ENCODE measurements around the gene HAP1.
"Not testable (repeated sequence)": the region's sequence is repeated elsewhere in the genome, so short reads cannot be mapped to it uniquely, and the experiment has no call there.

The HAP1 gene

GRCh38 chr17:41684035-41684434, 50.4 kb downstream of the HAP1 start:
- Histone ChIP-seq H3K9me3 (ENCODE audit: control insufficient read depth, insufficient read depth, low read length) (no peaks in the 10 kb centered on the region), H3K27me3 (ENCODE audit: control insufficient read depth, insufficient read depth, low read length) (no peaks in the 10 kb centered on the region), H3K4me1 (ENCODE audit: control insufficient read depth, insufficient read depth, low read length) (peaks cover 1% of the 10 kb centered on the region), H3K4me3 (ENCODE audit: low read depth, low read length) (no peak overlapping the region), H3K9ac (ENCODE audit: low read depth, low read length) (no peak overlapping the region), H3K36me3 (ENCODE audit: control insufficient read depth, insufficient read depth, low read length) (peaks cover 2% of the 10 kb centered on the region)

- Histone ChIP-seq H3K4me1 (ENCODE audit: control insufficient read depth, insufficient read depth, low read length) (peaks cover 4% of the 10 kb centered on the region), H3K36me3 (ENCODE audit: control insufficient read depth, insufficient read depth, low read length) (no peaks in the 10 kb centered on the region), H3K9ac (ENCODE audit: low read depth, low read length) (no peak overlapping the region), H3K9me3 (ENCODE audit: control insufficient read depth, insufficient read depth, low read length) (no peaks in the 10 kb centered on the region), H3K4me3 (ENCODE audit: low read depth, low read length) (no peak overlapping the region), H3K27me3 (ENCODE audit: control insufficient read depth, insufficient read depth, low read length) (no peaks in the 10 kb centered on the region)
Measured at GRCh38 chr17:41683441-41684007, 50.9 kb downstream of the HAP1 start.

GRCh38 chr17:41682631-41683030, 51.8 kb downstream of the HAP1 start:
- Histone ChIP-seq H3K4me3 (ENCODE audit: low read depth, low read length) (no peak overlapping the region), H3K4me1 (ENCODE audit: control insufficient read depth, insufficient read depth, low read length) (peaks cover 4% of the 10 kb centered on the region), H3K27me3 (ENCODE audit: control insufficient read depth, insufficient read depth, low read length) (no peaks in the 10 kb centered on the region), H3K9me3 (ENCODE audit: control insufficient read depth, insufficient read depth, low read length) (no peaks in the 10 kb centered on the region), H3K9ac (ENCODE audit: low read depth, low read length) (no peak overlapping the region), H3K36me3 (ENCODE audit: control insufficient read depth, insufficient read depth, low read length) (no peaks in the 10 kb centered on the region)

GRCh38 chr17:41681776-41682175, 52.7 kb downstream of the HAP1 start:
- Histone ChIP-seq H3K36me3 (ENCODE audit: control insufficient read depth, insufficient read depth, low read length) (no peaks in the 10 kb centered on the region), H3K4me3 (ENCODE audit: low read depth, low read length) (no peak overlapping the region), H3K9me3 (ENCODE audit: control insufficient read depth, insufficient read depth, low read length) (no peaks in the 10 kb centered on the region), H3K4me1 (ENCODE audit: control insufficient read depth, insufficient read depth, low read length) (peaks cover 4% of the 10 kb centered on the region), H3K9ac (ENCODE audit: low read depth, low read length) (no peak overlapping the region), H3K27me3 (ENCODE audit: control insufficient read depth, insufficient read depth, low read length) (no peaks in the 10 kb centered on the region)

GRCh38 chr17:41680426-41681040, 53.9 kb downstream of the HAP1 start:
- H3K9ac ChIP-seq (ENCODE audit: low read depth, low read length): no peak overlapping the region
- H3K4me1 ChIP-seq (ENCODE audit: control insufficient read depth, insufficient read depth, low read length): peaks cover 12% of the 10 kb centered on the region
- H3K4me3 ChIP-seq (ENCODE audit: low read depth, low read length): no peak overlapping the region
- no peaks in the 10 kb centered on the region for H3K9me3 ChIP-seq (ENCODE audit: control insufficient read depth, insufficient read depth, low read length)
- no peaks in the 10 kb centered on the region for H3K36me3 ChIP-seq (ENCODE audit: control insufficient read depth, insufficient read depth, low read length)
- no peaks in the 10 kb centered on the region for H3K27me3 ChIP-seq (ENCODE audit: control insufficient read depth, insufficient read depth, low read length)

GRCh38 chr17:41679740-41680425, 54.6 kb downstream of the HAP1 start:
- Histone ChIP-seq H3K4me1 (ENCODE audit: control insufficient read depth, insufficient read depth, low read length) (peaks cover 12% of the 10 kb centered on the region), H3K9me3 (ENCODE audit: control insufficient read depth, insufficient read depth, low read length) (no peaks in the 10 kb centered on the region), H3K4me3 (ENCODE audit: low read depth, low read length) (no peak overlapping the region), H3K27me3 (ENCODE audit: control insufficient read depth, insufficient read depth, low read length) (no peaks in the 10 kb centered on the region), H3K36me3 (ENCODE audit: control insufficient read depth, insufficient read depth, low read length) (no peaks in the 10 kb centered on the region), H3K9ac (ENCODE audit: low read depth, low read length) (no peak overlapping the region)

GRCh38 chr17:41678907-41679739, 55.3 kb downstream of the HAP1 start:
- Histone ChIP-seq H3K27me3 (ENCODE audit: control insufficient read depth, insufficient read depth, low read length) (no peaks in the 10 kb centered on the region), H3K9me3 (ENCODE audit: control insufficient read depth, insufficient read depth, low read length) (no peaks in the 10 kb centered on the region), H3K36me3 (ENCODE audit: control insufficient read depth, insufficient read depth, low read length) (no peaks in the 10 kb centered on the region), H3K4me1 (ENCODE audit: control insufficient read depth, insufficient read depth, low read length) (peaks cover 12% of the 10 kb centered on the region), H3K4me3 (ENCODE audit: low read depth, low read length) (no peak overlapping the region), H3K9ac (ENCODE audit: low read depth, low read length) (no peak overlapping the region)

- Histone ChIP-seq H3K4me1 (ENCODE audit: control insufficient read depth, insufficient read depth, low read length) (peaks cover 12% of the 10 kb centered on the region), H3K9ac (ENCODE audit: low read depth, low read length) (no peak overlapping the region), H3K27me3 (ENCODE audit: control insufficient read depth, insufficient read depth, low read length) (no peaks in the 10 kb centered on the region), H3K36me3 (ENCODE audit: control insufficient read depth, insufficient read depth, low read length) (no peaks in the 10 kb centered on the region), H3K4me3 (ENCODE audit: low read depth, low read length) (no peak overlapping the region), H3K9me3 (ENCODE audit: control insufficient read depth, insufficient read depth, low read length) (no peaks in the 10 kb centered on the region)
Measured at GRCh38 chr17:41678411-41678906, 56.0 kb downstream of the HAP1 start.

GRCh38 chr17:41676058-41676419, 58.4 kb downstream of the HAP1 start:
- Histone ChIP-seq H3K27me3 (ENCODE audit: control insufficient read depth, insufficient read depth, low read length) (no peaks in the 10 kb centered on the region), H3K36me3 (ENCODE audit: control insufficient read depth, insufficient read depth, low read length) (no peaks in the 10 kb centered on the region), H3K4me1 (ENCODE audit: control insufficient read depth, insufficient read depth, low read length) (peaks cover 12% of the 10 kb centered on the region), H3K4me3 (ENCODE audit: low read depth, low read length) (no peak overlapping the region), H3K9me3 (ENCODE audit: control insufficient read depth, insufficient read depth, low read length) (no peaks in the 10 kb centered on the region), H3K9ac (ENCODE audit: low read depth, low read length) (no peak overlapping the region)

GRCh38 chr17:41675157-41676057, 59.0 kb downstream of the HAP1 start:
- H3K9me3 ChIP-seq (ENCODE audit: control insufficient read depth, insufficient read depth, low read length); H3K36me3 ChIP-seq (ENCODE audit: control insufficient read depth, insufficient read depth, low read length); H3K4me3 ChIP-seq (ENCODE audit: low read depth, low read length); H3K27me3 ChIP-seq (ENCODE audit: control insufficient read depth, insufficient read depth, low read length); H3K9ac ChIP-seq (ENCODE audit: low read depth, low read length): not testable (repeated sequence)
- peaks cover 12% of the 10 kb centered on the region for H3K4me1 ChIP-seq (ENCODE audit: control insufficient read depth, insufficient read depth, low read length)
